ENCODE data around the gene CCDC184.

GRCh38 chr12:48160046-48160445, 23.4 kb upstream of the CCDC184 start:
- TF ChIP-seq, protein P1, sequence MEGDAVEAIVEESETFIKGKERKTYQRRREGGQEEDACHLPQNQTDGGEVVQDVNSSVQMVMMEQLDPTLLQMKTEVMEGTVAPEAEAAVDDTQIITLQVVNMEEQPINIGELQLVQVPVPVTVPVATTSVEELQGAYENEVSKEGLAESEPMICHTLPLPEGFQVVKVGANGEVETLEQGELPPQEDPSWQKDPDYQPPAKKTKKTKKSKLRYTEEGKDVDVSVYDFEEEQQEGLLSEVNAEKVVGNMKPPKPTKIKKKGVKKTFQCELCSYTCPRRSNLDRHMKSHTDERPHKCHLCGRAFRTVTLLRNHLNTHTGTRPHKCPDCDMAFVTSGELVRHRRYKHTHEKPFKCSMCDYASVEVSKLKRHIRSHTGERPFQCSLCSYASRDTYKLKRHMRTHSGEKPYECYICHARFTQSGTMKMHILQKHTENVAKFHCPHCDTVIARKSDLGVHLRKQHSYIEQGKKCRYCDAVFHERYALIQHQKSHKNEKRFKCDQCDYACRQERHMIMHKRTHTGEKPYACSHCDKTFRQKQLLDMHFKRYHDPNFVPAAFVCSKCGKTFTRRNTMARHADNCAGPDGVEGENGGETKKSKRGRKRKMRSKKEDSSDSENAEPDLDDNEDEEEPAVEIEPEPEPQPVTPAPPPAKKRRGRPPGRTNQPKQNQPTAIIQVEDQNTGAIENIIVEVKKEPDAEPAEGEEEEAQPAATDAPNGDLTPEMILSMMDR (IDR thresholded peaks at IDR 0.05; ENCODE audit: low read depth, low read length), result no peak
- no peak for TF ChIP-seq POLR2A (IDR thresholded peaks at IDR 0.05; ENCODE audit: extremely low read depth, insufficient read length)
- TF ChIP-seq, protein P2, sequence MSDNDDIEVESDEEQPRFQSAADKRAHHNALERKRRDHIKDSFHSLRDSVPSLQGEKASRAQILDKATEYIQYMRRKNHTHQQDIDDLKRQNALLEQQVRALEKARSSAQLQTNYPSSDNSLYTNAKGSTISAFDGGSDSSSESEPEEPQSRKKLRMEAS (IDR thresholded peaks at IDR 0.05; ENCODE audit: low read depth, low read length), result no peak
